IMR-90 (cell line): ENCODE data around the gene FKBP1B. TPM values are rescaled to one million over a fixed set of nuclear protein-coding genes. Genes with fewer than 3 reads are reported as not detected.

ENCODE experiments used
- ATAC-seq: fragments of 200-7000 bp; cut with Tn5 transposase; 2 replicates; pipeline ENCODE4 v1.9.1; 2020; ENCODE audit warnings: low read depth, mild to moderate bottlenecking, moderate library complexity
- BruUV-seq: library from RNA; stranded (reverse); fragments of 400-500 nt; replicated peaks from 2 replicates; lab custom pipeline; 2021; lab: Mats Ljungman, UMichigan
- CTCF ChIA-PET: fragments of 300-600 bp; formaldehyde crosslinking; extraction: SDS; loops from one replicate; lab custom pipeline; 2021; ENCODE audit warnings: antibody characterized with exemption; lab: Yijun Ruan, JAX
- POLR2A ChIA-PET: fragments of 300-600 bp; sonication (Branson Sonifier 250); formaldehyde crosslinking; loops from one replicate; lab custom pipeline; 2022; ENCODE audit warnings: antibody characterized with exemption; ENCODE audit not compliant: unreplicated experiment; lab: Charles Lee
- DNase-seq: peaks from one replicate; pipeline ENCODE4 v3.0.0; 2013
- H2AFZ ChIP-seq: replicated peaks from 2 replicates; pipeline ENCODE3; 2013; ENCODE audit warnings: low read length, mild to moderate bottlenecking; ENCODE audit not compliant: poor library complexity
- H2AK5ac ChIP-seq: 2 replicates; pipeline ENCODE4 v1.6.1; 2013; ENCODE audit warnings: low read depth, low read length, inconsistent platforms
- H2AK9ac ChIP-seq: replicated peaks from 2 replicates; pipeline ENCODE3; 2013; ENCODE audit warnings: mild to moderate bottlenecking, low read depth, low read length, moderate library complexity; ENCODE audit not compliant: poor library complexity
- H2BK120ac ChIP-seq: 2 replicates; pipeline ENCODE4 v1.6.1; 2013; ENCODE audit warnings: low read depth, low read length, inconsistent platforms
- H2BK15ac ChIP-seq: 3 replicates; pipeline ENCODE4 v1.6.1; 2013; ENCODE audit warnings: low read depth, low read length, inconsistent platforms
- H2BK20ac ChIP-seq: 2 replicates; pipeline ENCODE4 v1.6.1; 2013; ENCODE audit warnings: low read depth, mild to moderate bottlenecking, inconsistent platforms, low read length, moderate library complexity
- H2BK5ac ChIP-seq: 2 replicates; pipeline ENCODE4 v1.6.1; 2013; ENCODE audit warnings: mild to moderate bottlenecking, low read depth, low read length, inconsistent platforms; ENCODE audit not compliant: poor library complexity, severe bottlenecking
- H3K14ac ChIP-seq: replicated peaks from 2 replicates; pipeline ENCODE4 v1.6.1; 2013; ENCODE audit warnings: low read depth, low read length, inconsistent platforms
- H3K18ac ChIP-seq: 2 replicates; pipeline ENCODE4 v1.6.1; 2013; ENCODE audit warnings: low read depth, low read length, control low read depth
- H3K23ac ChIP-seq: 2 replicates; pipeline ENCODE4 v1.6.1; 2013; ENCODE audit warnings: low read depth, low read length, inconsistent platforms
- H3K27ac ChIP-seq: 2 replicates; pipeline ENCODE4 v1.5.1; 2013; ENCODE audit warnings: mild to moderate bottlenecking, control low read depth, low read length; ENCODE audit not compliant: insufficient read depth
- H3K27me3 ChIP-seq: 2 replicates; pipeline ENCODE4 v1.6.1; 2013; ENCODE audit warnings: low read length; ENCODE audit not compliant: control insufficient read depth, insufficient read depth
- H3K36me3 ChIP-seq: 2 replicates; pipeline ENCODE4 v1.6.1; 2013; ENCODE audit warnings: low read length, mixed read lengths; ENCODE audit not compliant: control insufficient read depth, insufficient read depth
- H3K4ac ChIP-seq: 2 replicates; pipeline ENCODE4 v1.6.1; 2013; ENCODE audit warnings: low read depth, low read length, inconsistent platforms
- H3K4me1 ChIP-seq: 2 replicates; pipeline ENCODE4 v1.6.1; 2013; ENCODE audit warnings: low read length, mixed read lengths; ENCODE audit not compliant: control insufficient read depth, insufficient read depth
- H3K4me2 ChIP-seq: 2 replicates; pipeline ENCODE4 v1.6.1; 2013; ENCODE audit warnings: low read depth, mild to moderate bottlenecking, control low read depth, low read length, moderate library complexity
- H3K4me3 ChIP-seq: 2 replicates; pipeline ENCODE4 v1.5.1; 2013; ENCODE audit warnings: low read depth, mild to moderate bottlenecking, control low read depth, low read length, moderate library complexity; ENCODE audit not compliant: insufficient read depth
- H3K56ac ChIP-seq: 2 replicates; pipeline ENCODE4 v1.6.1; 2013; ENCODE audit warnings: low read length, inconsistent platforms; ENCODE audit not compliant: insufficient read depth; ENCODE audit errors: extremely low read depth
- H3K79me1 ChIP-seq, 2 experiments: 2 replicates each; pipeline ENCODE4 v1.6.1; 2013; ENCODE audit warnings: low read length in 2 of 2, inconsistent platforms in 1 of 2, low read depth in 1 of 2
- H3K9ac ChIP-seq: 2 replicates; pipeline ENCODE4 v1.6.1; 2013; ENCODE audit warnings: low read depth, low read length, control low read depth
- H3K9me1 ChIP-seq: 2 replicates; pipeline ENCODE4 v1.6.1; 2013; ENCODE audit warnings: low read length, inconsistent platforms; ENCODE audit not compliant: insufficient read depth
- H3K9me3 ChIP-seq: 2 replicates; pipeline ENCODE4 v1.6.1; 2013; ENCODE audit warnings: low read length; ENCODE audit not compliant: control insufficient read depth, insufficient read depth
- H4K20me1 ChIP-seq: 2 replicates; pipeline ENCODE4 v1.6.1; 2013; ENCODE audit warnings: low read length, inconsistent platforms; ENCODE audit not compliant: insufficient read depth
- H4K5ac ChIP-seq: 2 replicates; pipeline ENCODE4 v1.6.1; 2013; ENCODE audit warnings: mild to moderate bottlenecking, low read depth, low read length, control low read depth
- H4K8ac ChIP-seq, 2 experiments: 2 replicates each; pipeline ENCODE4 v1.6.1; 2013; ENCODE audit warnings: low read depth in 2 of 2, low read length in 2 of 2, control low read depth in 1 of 2, inconsistent platforms in 1 of 2
- H4K91ac ChIP-seq: 2 replicates; pipeline ENCODE4 v1.6.1; 2013; ENCODE audit warnings: low read depth, low read length, inconsistent platforms; ENCODE audit not compliant: insufficient read depth
- CEBPB ChIP-seq: IDR thresholded peaks from 2 replicates; pipeline ENCODE4 v1.6.1; 2012; ENCODE audit warnings: low read depth, low read length, improper control_type of control experiment
- FOS ChIP-seq: fragments of 150-350 bp; IDR thresholded peaks from 2 replicates; pipeline ENCODE4 v1.6.1; 2016; ENCODE audit warnings: low read depth, low read length
- NFE2L2 ChIP-seq: fragments of 150-350 bp; IDR thresholded peaks from 2 replicates; pipeline ENCODE4 v1.6.1; 2016; ENCODE audit warnings: low read depth, mild to moderate bottlenecking, low read length
- RCOR1 ChIP-seq: IDR thresholded peaks from 2 replicates; pipeline ENCODE4 v1.6.1; 2012; ENCODE audit warnings: mild to moderate bottlenecking, low read length, improper control_type of control experiment; ENCODE audit not compliant: insufficient replicate concordance
- WGBS, 2 experiments: methylation state at CpG; one replicate each; pipeline versions ENCODE4 v1.1.5 to v1.1.7; 2013; ENCODE audit warnings: missing lambda C conversion rate in 2 of 2; ENCODE audit not compliant: insufficient read length in 1 of 2; ENCODE audit errors: extremely low coverage in 2 of 2; 5-methylcytosine and 5-hydroxymethylcytosine counted together
- dilution Hi-C: fragments of 300-500 bp; cut with HindIII; formaldehyde crosslinking; loops from one replicate; pipeline ENCODE4 v1.14.3; 2018; ENCODE audit warnings: low sequenced_read_pairs; ENCODE audit not compliant: unreplicated experiment
- in situ Hi-C: fragments of 300-500 bp; cut with MboI; formaldehyde crosslinking; loops from 3 replicates; pipeline ENCODE4 v1.14.3; 2019; ENCODE audit warnings: low sequenced_read_pairs, inconsistent platforms, mixed read lengths
- intact Hi-C: fragments of 100-400 bp; cut with micrococcal nuclease; formaldehyde crosslinking; loops from 2 replicates; pipeline ENCODE4 v1.10.0; 2022
- polyA plus RNA-seq, 3 experiments: library from polyadenylated mRNA; depleted of rRNA; stranded (reverse); fragments of >200 nt; gene quantifications; 2 replicates each; pipeline ENCODE4 v1.2.3, GENCODE V29; 2012; ENCODE audit warnings: low replicate concordance in 1 of 3
- total RNA-seq: library from RNA; depleted of rRNA; stranded (reverse); fragments of >200 nt; gene quantifications from 2 replicates; pipeline ENCODE4 v1.2.3, GENCODE V29; 2012

The FKBP1B gene
- total and polyA plus RNA-seq, 2 of the 4 experiments (the other 2 are of a cell fraction): 10.2 to 15.1 TPM

DNA sequence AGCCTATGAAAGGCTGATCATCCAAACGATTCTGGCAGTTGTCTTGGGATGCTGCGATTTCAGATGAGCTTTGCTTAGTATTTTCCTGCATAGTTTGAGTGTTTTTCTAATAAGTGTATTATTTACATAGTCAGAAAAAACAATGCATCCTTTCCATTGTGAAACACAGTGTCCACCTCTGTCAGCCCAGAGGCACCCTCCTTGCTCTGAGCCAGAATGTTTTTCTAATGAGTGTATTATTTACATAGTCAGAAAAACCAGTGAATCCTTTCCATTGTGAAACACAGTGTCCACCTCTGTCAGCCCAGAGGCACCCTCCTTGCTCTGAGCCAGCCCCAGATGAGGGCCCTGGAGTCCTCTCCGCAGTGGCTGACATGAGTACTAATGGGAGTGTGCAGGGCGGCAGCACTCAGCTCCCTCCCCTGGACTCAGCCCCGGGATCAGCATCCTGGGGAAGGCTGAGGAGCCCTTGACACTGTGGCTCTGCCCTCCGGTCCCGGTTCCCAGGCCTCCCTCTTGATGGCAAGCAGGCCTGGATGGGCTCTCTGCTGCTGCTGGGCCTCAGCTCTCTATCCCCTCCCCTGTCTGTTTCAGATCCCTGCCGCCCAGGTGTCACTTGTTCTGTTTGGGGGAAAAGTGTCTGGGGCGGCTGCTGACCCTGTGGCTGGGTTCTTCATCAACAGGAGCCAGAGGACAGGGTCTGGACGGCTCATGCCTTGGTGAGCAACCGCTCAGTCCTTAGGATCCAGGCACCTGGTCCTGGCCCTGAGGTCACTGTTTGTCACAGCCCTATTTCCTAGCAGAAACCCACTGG, 33.8 kb upstream of the FKBP1B start:
- peaks cover 0 to 3% of the 10 kb centered on the region in 2 experiments; a peak in 1 of 4 replicates for H3K79me1 ChIP-seq
- peak overlapping the region; percentile 87 for H2AFZ ChIP-seq
- intact Hi-C loops: loop anchor here (2.0 kb wide), 1 partner anchor 89 kb away; the partner anchor contains the start of gene ATAD2B
- WGBS, 2 experiments: 20% methylated on average over 1 of the region's 11 CpGs; no CpG with 5 or more reads in 1 of the 2 experiments
- CTCF ChIA-PET: no interaction called here
- in situ Hi-C loops: no loop called here
- H2BK5ac ChIP-seq: peak overlapping the region; percentile 74
- peak overlapping the region; percentile 27; the same call in 1 of the 2 replicates for H3K9ac ChIP-seq
- H3K36me3 ChIP-seq: no peaks in the 10 kb centered on the region
- peak overlapping the region; percentile 49 for H3K27ac ChIP-seq
- H3K4ac ChIP-seq: peak overlapping the region; percentile 95
- BruUV-seq: no TSS peak
- H3K56ac ChIP-seq: peak overlapping the region; percentile 48; the same call in 1 of the 2 replicates
- no peaks in the 10 kb centered on the region for H3K9me3 ChIP-seq
- dilution Hi-C loops: no loop called here
- peaks cover 10% of the 10 kb centered on the region for H3K4me1 ChIP-seq
- H3K4me3 ChIP-seq: no peak overlapping the region
- H4K20me1 ChIP-seq: no peaks in the 10 kb centered on the region
- H2BK120ac ChIP-seq: peak overlapping the region; percentile 91
- peak overlapping the region; percentile 98 for H2AK5ac ChIP-seq
- peaks cover 19% of the 10 kb centered on the region; the same call in 1 of the 2 replicates for H3K9me1 ChIP-seq
- TF ChIP-seq FOS (peak; percentile 55; the same call in 1 of the 2 replicates), RCOR1 (peak; percentile 18), NFE2L2 (no peak), CEBPB (peak; percentile 93)
- H4K91ac ChIP-seq: peak overlapping the region; percentile 97
- POLR2A ChIA-PET: no interaction called here
- H4K8ac ChIP-seq: peak overlapping the region; percentile 74 to 82
- DNase-seq: peak; percentile 83
- peak overlapping the region; percentile 98; the same call in 2 of the 3 replicates for H2BK15ac ChIP-seq
- H2BK20ac ChIP-seq: peak overlapping the region; percentile 92
- peak overlapping the region; percentile 4; the same call in 1 of the 2 replicates for H3K4me2 ChIP-seq
- peak overlapping the region; percentile 19 for H3K23ac ChIP-seq
- H2AK9ac ChIP-seq: peak overlapping the region; percentile 94
- H3K27me3 ChIP-seq: peaks cover 2% of the 10 kb centered on the region; the same call in 1 of the 2 replicates
- H3K18ac ChIP-seq: peak overlapping the region; percentile 50
- H4K5ac ChIP-seq: peak overlapping the region; percentile 21
- peak; percentile 88 for ATAC-seq
- peak overlapping the region; percentile 45 for H3K14ac ChIP-seq
